GM04503 (cell line): ENCODE data around the gene RNF175.

ENCODE experiments used
- DNase-seq: peaks from one replicate; pipeline ENCODE4 v3.0.0-alpha.2; 2012; ENCODE audit warnings: low read depth

Gene RNF175

GRCh38 chr4:153759407-153760316, at the start of gene RNF175:
Gene RNF175, minus strand, starts transcription at chr4:153760024. Its CDS starts 162 bp downstream, at chr4:153759862.
- no peak for DNase-seq

GRCh38 chr4:153809307-153809706, 49.5 kb upstream of the RNF175 start:
- DNase-seq: no peak

- no peak for DNase-seq
Observed at GRCh38 chr4:153808175-153808574, 48.4 kb upstream of the RNF175 start.

- DNase-seq: no peak
Observed at GRCh38 chr4:153806073-153806472, 46.2 kb upstream of the RNF175 start.

DNA sequence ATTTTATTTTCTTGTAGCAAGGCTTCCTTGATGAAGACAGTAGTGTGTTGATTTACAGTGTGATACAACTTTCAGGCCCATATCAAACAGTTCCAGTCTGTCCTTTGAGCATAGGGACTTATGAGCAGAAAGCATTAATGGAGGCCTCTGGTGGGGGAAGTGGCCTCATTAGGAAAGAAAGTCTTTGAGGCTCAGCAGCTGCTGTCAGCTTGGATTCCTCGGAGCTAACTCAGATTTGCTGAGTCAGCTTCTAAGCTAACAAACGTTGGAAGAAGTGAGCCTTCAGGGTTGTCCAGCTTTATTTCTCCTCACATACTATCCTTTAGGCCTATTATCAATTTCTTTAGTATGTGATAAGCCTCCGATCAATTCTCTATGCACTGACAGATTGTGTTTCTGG, 44.9 kb upstream of the RNF175 start:
- no peak for DNase-seq

GRCh38 chr4:153799694-153800074, 39.9 kb upstream of the RNF175 start:
- no peak for DNase-seq

GRCh38 chr4:153798901-153799693, 39.3 kb upstream of the RNF175 start:
- DNase-seq: no peak

- no peak for DNase-seq
Observed at GRCh38 chr4:153798420-153798819, 38.6 kb upstream of the RNF175 start.

DNA sequence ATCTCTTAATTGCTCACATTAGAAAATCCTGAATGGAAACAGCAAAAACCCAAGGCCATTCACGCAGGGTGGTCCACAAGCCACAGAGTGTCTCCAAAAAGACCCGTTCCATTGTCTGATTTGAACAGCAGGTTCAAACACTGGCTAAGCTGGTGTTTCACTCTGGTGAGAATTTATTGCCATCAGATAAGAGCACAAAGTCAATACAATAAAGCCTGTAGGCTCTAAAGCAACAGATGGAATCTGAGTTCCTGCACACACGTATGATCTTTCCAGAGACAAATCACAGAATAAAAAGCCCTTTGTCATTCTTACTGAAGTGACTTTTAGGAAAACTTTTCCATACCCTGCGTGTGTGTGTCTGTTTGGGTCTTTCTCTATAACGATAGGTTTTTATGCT, 34.2 kb upstream of the RNF175 start:
- no peak for DNase-seq

- no peak for DNase-seq
Observed at GRCh38 chr4:153792618-153793247, 32.9 kb upstream of the RNF175 start.

DNA sequence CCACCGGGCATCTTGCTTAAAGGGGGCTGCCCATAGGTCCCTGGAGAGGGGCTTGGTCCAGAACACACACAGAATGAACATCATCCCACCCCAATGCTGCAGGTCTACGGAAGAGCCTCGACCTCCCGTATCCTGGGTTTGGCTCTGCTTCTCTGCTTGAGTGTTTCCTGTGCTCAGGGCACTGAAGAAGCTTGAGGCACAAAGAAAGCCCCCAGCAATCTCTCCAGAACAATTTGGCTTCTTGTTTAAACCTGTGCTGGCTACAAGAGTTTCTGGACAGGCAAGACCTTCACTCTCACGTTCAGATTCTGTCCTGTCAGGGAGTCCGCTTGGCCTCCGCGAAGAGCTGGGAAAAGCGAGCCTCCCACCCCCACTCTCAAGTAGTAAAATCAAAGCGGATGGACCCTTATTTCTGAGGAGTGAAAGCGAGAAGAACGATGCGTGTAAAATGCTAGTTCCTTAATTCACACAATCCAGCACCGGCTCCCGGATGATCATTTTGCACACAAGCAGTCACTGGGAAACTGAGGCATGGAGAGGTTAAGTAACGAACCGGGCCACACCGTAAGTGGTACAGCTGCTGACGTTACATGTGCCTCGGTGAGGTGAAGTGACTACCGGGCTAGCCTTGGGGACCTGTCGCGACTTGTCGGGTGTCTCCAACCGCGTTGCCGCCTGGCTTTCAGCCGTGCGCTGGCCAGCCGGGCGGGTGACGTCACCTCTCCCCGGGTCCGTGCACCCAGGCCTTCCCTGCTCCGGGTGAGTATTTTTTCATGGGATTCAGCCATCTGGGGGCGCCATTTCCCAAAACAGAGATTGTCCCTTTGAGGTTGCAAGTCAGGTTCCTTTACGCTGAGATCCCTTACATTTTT, 32.2 kb upstream of the RNF175 start:
- no peak for DNase-seq

- no peak for DNase-seq
Observed at GRCh38 chr4:153790962-153791551, 31.2 kb upstream of the RNF175 start.

- no peak for DNase-seq
Observed at GRCh38 chr4:153790500-153790865, 30.7 kb upstream of the RNF175 start.

- no peak for DNase-seq
Observed at GRCh38 chr4:153789741-153790499, 30.1 kb upstream of the RNF175 start.

DNA sequence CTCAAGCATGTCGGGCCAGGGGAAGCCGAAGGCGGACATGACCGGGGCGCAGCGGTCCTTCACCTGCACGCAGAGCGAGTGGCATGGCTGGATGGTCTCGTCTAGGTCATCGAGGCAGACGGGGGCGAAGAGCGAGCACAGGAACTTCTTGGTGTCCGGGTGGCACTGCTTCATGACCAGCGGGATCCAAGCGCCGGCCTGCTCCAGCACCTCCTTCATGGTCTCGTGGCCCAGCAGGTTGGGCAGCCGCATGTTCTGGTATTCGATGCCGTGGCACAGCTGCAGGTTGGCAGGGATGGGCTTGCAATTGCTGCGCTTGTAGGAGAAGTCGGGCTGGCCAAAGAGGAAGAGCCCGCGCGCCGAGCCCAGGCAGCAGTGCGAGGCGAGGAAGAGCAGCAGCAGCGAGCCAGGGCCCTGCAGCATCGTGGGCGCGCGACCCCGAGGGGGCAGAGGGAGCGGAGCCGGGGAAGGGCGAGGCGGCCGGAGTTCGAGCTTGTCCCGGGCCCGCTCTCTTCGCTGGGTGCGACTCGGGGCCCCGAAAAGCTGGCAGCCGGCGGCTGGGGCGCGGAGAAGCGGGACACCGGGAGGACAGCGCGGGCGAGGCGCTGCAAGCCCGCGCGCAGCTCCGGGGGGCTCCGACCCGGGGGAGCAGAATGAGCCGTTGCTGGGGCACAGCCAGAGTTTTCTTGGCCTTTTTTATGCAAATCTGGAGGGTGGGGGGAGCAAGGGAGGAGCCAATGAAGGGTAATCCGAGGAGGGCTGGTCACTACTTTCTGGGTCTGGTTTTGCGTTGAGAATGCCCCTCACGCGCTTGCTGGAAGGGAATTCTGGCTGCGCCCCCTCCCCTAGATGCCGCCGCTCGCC, 28.8 kb upstream of the RNF175 start, which contains the start of gene SFRP2:
TSS of gene SFRP2 (minus strand) at position 671 of the 864 bp plus-strand sequence. CDS start at position 423, 248 bp downstream.
- no peak for DNase-seq

- DNase-seq: no peak
Observed at GRCh38 chr4:153788051-153788412, 28.2 kb upstream of the RNF175 start.

- no peak for DNase-seq
Observed at GRCh38 chr4:153787575-153787974, 27.8 kb upstream of the RNF175 start.

DNA sequence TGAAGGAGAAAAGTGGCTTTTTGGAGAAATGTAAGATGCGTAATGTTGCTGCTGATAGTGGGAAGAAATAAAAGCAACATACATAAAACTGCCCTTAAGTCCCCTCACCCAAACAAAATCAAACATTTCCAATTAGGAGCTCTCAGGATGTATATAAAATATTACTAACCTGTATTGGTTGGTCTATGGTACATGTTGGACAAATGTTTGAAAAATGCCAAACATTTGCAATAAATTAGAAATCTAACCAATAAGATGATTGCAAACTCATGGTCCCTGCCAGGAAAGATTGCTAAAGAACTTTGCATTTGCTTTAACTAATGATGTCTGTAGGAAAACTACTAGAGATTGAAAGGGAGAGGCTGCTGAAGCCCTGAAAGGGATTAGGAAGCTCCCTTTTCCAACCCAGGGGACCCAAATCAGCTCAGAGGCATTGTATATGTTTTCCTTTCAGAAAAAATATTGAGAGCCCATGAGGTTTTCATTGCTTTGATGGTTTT, 27.3 kb upstream of the RNF175 start:
- no peak for DNase-seq
